Measurements from ENCODE around the gene HEBP2.
"Not testable (repeated sequence)": the region's sequence is repeated elsewhere in the genome, so short reads cannot be mapped to it uniquely, and the experiment has no call there.

HEBP2 gene

DNA sequence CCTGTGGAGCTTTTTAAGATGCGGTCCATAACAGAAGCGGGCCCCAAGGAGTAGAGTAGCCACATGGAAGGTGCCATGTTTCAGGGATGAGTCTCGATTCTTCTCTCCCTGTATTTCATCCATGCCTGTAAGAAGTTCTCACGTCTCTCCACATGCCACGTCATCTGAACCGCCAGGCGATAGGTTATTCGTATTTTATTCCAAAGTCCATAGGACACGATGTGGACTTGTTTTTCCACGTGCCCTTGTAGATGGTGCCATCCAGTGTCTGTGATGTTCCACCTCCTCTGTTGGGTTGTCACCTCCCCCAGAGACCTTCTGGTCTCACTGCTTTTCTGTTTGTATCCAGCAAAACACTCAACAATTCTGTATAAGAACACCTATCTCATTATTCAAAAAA is 17.6 kb downstream of the HEBP2 start:
- H2BK12ac ChIP-seq (ENCODE audit: low read length in 2 of 2) = no peak overlapping the region
- no peak overlapping the region for H4K8ac ChIP-seq (ENCODE audit: low read length)
- H3K36me3 ChIP-seq (ENCODE audit: control insufficient read depth in 1 of 2, insufficient read depth in 2 of 2, low read depth in 1 of 2, low read length in 2 of 2) = peaks cover 32 to 53% of the 10 kb centered on the region in 2 experiments
- no peaks in the 10 kb centered on the region for H3K27me3 ChIP-seq (ENCODE audit: control insufficient read depth in 1 of 2, insufficient read depth in 1 of 2, low read length in 2 of 2)
- H2BK120ac ChIP-seq (ENCODE audit: low read depth, low read length) = no peak overlapping the region
- H3K9ac ChIP-seq (ENCODE audit: low read length) = no peak overlapping the region
- WGBS = 98% methylated on average over 10 of the region's 10 CpGs
- H3K4ac ChIP-seq (ENCODE audit: low read depth in 1 of 2, low read length in 2 of 2) = no peak overlapping the region
- no peak overlapping the region for H2BK15ac ChIP-seq (ENCODE audit: low read depth, poor library complexity, severe bottlenecking)
- H3K4me1 ChIP-seq (ENCODE audit: control insufficient read depth, insufficient read depth, low read depth, low read length) = peaks cover 2% of the 10 kb centered on the region
- H3K79me1 ChIP-seq (replicated peaks; ENCODE audit: low read length, poor library complexity, severe bottlenecking) = peaks cover 10% of the 10 kb centered on the region
- H3K23ac ChIP-seq (ENCODE audit: low read length in 2 of 2) = no peak overlapping the region
- no peak overlapping the region for H3K4me3 ChIP-seq (ENCODE audit: insufficient read depth in 1 of 2, low read depth in 1 of 2, low read length in 2 of 2)
- H3K9me3 ChIP-seq (ENCODE audit: control insufficient read depth, low read length) = no peaks in the 10 kb centered on the region
- H3K27ac ChIP-seq (ENCODE audit: low read length, poor library complexity, severe bottlenecking) = no peak overlapping the region
- no peak overlapping the region for H2AK5ac ChIP-seq (ENCODE audit: low read length, severe bottlenecking)
- DNase-seq = no peak
- no peak overlapping the region for H2BK5ac ChIP-seq (ENCODE audit: low read depth, low read length, poor library complexity, severe bottlenecking)
- H2AFZ ChIP-seq (ENCODE audit: low read depth, low read length) = no peak overlapping the region
- no peak overlapping the region for H3K14ac ChIP-seq (ENCODE audit: low read length in 2 of 2)
- H4K91ac ChIP-seq (ENCODE audit: low read length) = no peak overlapping the region
- H3K18ac ChIP-seq (ENCODE audit: low read depth in 1 of 2, low read length in 2 of 2) = no peak overlapping the region
- no peak overlapping the region for H3K4me2 ChIP-seq (ENCODE audit: low read length, poor library complexity, severe bottlenecking)

DNA sequence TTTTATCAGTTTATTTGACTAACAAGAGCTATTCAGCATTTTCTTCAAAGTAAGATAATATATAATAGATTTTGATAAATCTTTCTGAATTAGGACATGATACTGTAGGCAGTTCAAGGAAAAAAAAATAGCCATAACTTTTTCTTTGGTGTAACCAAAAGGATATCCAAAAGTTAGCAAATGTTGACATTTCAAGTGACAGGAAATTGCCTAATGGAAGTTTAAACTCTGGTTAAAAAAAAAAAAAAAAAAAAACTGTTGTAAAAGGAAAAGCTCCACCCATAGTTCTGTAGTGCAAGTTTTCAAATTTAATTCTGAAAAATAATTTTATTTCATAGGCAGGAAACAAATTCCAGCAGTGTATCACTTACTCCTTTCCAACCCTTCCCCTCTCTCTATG is 18.8 kb downstream of the HEBP2 start:
- H2AFZ ChIP-seq (ENCODE audit: low read depth, low read length) = no peak overlapping the region
- no peak overlapping the region for H2BK120ac ChIP-seq (ENCODE audit: low read depth, low read length)
- no peak overlapping the region for H3K27ac ChIP-seq (ENCODE audit: low read length, poor library complexity, severe bottlenecking)
- H3K23ac ChIP-seq (ENCODE audit: low read length in 2 of 2) = no peak overlapping the region
- no peak overlapping the region for H2BK12ac ChIP-seq (ENCODE audit: low read length in 2 of 2)
- no peaks in the 10 kb centered on the region for H3K27me3 ChIP-seq (ENCODE audit: control insufficient read depth in 1 of 2, insufficient read depth in 1 of 2, low read length in 2 of 2)
- no peak overlapping the region for H2BK5ac ChIP-seq (ENCODE audit: low read depth, low read length, poor library complexity, severe bottlenecking)
- no peak overlapping the region for H3K14ac ChIP-seq (ENCODE audit: low read length in 2 of 2)
- peaks cover 33 to 53% of the 10 kb centered on the region in 2 experiments for H3K36me3 ChIP-seq (ENCODE audit: control insufficient read depth in 1 of 2, insufficient read depth in 2 of 2, low read depth in 1 of 2, low read length in 2 of 2)
- H3K4me2 ChIP-seq (ENCODE audit: low read length, poor library complexity, severe bottlenecking) = no peak overlapping the region
- H4K91ac ChIP-seq (ENCODE audit: low read length) = no peak overlapping the region
- H2AK5ac ChIP-seq (ENCODE audit: low read length, severe bottlenecking) = no peak overlapping the region
- H4K8ac ChIP-seq (ENCODE audit: low read length) = no peak overlapping the region
- H3K79me1 ChIP-seq (replicated peaks; ENCODE audit: low read length, poor library complexity, severe bottlenecking) = peaks cover 13% of the 10 kb centered on the region
- no peaks in the 10 kb centered on the region for H3K4me1 ChIP-seq (ENCODE audit: control insufficient read depth, insufficient read depth, low read depth, low read length)
- no peaks in the 10 kb centered on the region for H3K9me3 ChIP-seq (ENCODE audit: control insufficient read depth, low read length)
- no peak overlapping the region for H3K18ac ChIP-seq (ENCODE audit: low read depth in 1 of 2, low read length in 2 of 2)
- peak; percentile 16 for DNase-seq
- H3K9ac ChIP-seq (ENCODE audit: low read length) = no peak overlapping the region
- H2BK15ac ChIP-seq (ENCODE audit: low read depth, poor library complexity, severe bottlenecking) = no peak overlapping the region
- H3K4me3 ChIP-seq (ENCODE audit: insufficient read depth in 1 of 2, low read depth in 1 of 2, low read length in 2 of 2) = no peak overlapping the region
- no peak overlapping the region for H3K4ac ChIP-seq (ENCODE audit: low read depth in 1 of 2, low read length in 2 of 2)

GRCh38 chr6:138424004-138424904 is 20.2 kb downstream of the HEBP2 start:
- Histone ChIP-seq H3K79me1 (replicated peaks; ENCODE audit: low read length, poor library complexity, severe bottlenecking) (peaks cover 13% of the 10 kb centered on the region), H3K18ac (ENCODE audit: low read depth in 1 of 2, low read length in 2 of 2) (no peak overlapping the region), H3K36me3 (ENCODE audit: control insufficient read depth in 1 of 2, insufficient read depth in 2 of 2, low read depth in 1 of 2, low read length in 2 of 2) (peaks cover 29 to 49% of the 10 kb centered on the region in 2 experiments)

DNA sequence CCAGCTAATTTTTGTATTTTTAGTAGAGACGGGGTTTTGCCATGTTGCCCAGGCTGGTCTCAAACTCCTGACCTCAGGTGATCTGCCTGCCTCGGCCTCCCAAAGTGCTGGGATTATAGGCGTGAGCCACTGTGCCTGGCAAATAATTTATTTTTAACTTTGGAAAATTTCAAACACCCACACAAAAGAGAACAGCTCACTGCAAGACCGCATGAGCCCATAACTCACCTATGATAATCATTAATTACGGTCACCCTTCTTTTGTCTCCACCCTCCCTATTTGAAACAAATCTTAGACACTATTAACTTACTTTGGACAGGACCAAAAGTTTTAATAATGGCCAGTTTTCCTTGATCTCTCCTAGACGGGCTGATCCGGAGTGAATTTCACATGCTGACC is 21.2 kb downstream of the HEBP2 start:
- H3K14ac ChIP-seq (ENCODE audit: low read length in 2 of 2); H4K91ac ChIP-seq (ENCODE audit: low read length); DNase-seq; H2AK5ac ChIP-seq (ENCODE audit: low read length, severe bottlenecking); H3K27ac ChIP-seq (ENCODE audit: low read length, poor library complexity, severe bottlenecking); H2AFZ ChIP-seq (ENCODE audit: low read depth, low read length); H3K4ac ChIP-seq (ENCODE audit: low read depth in 1 of 2, low read length in 2 of 2); H3K9ac ChIP-seq (ENCODE audit: low read length); H3K9me3 ChIP-seq (ENCODE audit: control insufficient read depth, low read length); H2BK12ac ChIP-seq (ENCODE audit: low read length in 2 of 2); H3K4me3 ChIP-seq (ENCODE audit: insufficient read depth in 1 of 2, low read depth in 1 of 2, low read length in 2 of 2); H3K4me1 ChIP-seq (ENCODE audit: control insufficient read depth, insufficient read depth, low read depth, low read length); H2BK15ac ChIP-seq (ENCODE audit: low read depth, poor library complexity, severe bottlenecking); H3K27me3 ChIP-seq (ENCODE audit: control insufficient read depth in 1 of 2, insufficient read depth in 1 of 2, low read length in 2 of 2); H2BK5ac ChIP-seq (ENCODE audit: low read depth, low read length, poor library complexity, severe bottlenecking); H3K4me2 ChIP-seq (ENCODE audit: low read length, poor library complexity, severe bottlenecking); H4K8ac ChIP-seq (ENCODE audit: low read length); H3K23ac ChIP-seq (ENCODE audit: low read length in 2 of 2); H2BK120ac ChIP-seq (ENCODE audit: low read depth, low read length); H3K18ac ChIP-seq (ENCODE audit: low read depth in 1 of 2, low read length in 2 of 2): not testable (repeated sequence)
- peaks cover 28 to 53% of the 10 kb centered on the region in 2 experiments for H3K36me3 ChIP-seq (ENCODE audit: control insufficient read depth in 1 of 2, insufficient read depth in 2 of 2, low read depth in 1 of 2, low read length in 2 of 2)
- 95% methylated on average over 7 of the region's 7 CpGs for WGBS
- H3K79me1 ChIP-seq (replicated peaks; ENCODE audit: low read length, poor library complexity, severe bottlenecking) = peaks cover 15% of the 10 kb centered on the region

More at GRCh38 chr6:138424004-138424904, 20.2 kb downstream of the HEBP2 start:
- Histone ChIP-seq H2BK5ac (ENCODE audit: low read depth, low read length, poor library complexity, severe bottlenecking) (no peak overlapping the region), H3K14ac (ENCODE audit: low read length in 2 of 2) (no peak overlapping the region), H3K4me3 (ENCODE audit: insufficient read depth in 1 of 2, low read depth in 1 of 2, low read length in 2 of 2) (no peak overlapping the region), H3K4me1 (ENCODE audit: control insufficient read depth, insufficient read depth, low read depth, low read length) (no peaks in the 10 kb centered on the region), H3K27ac (ENCODE audit: low read length, poor library complexity, severe bottlenecking) (no peak overlapping the region), H2BK12ac (ENCODE audit: low read length in 2 of 2) (no peak overlapping the region), H2AFZ (ENCODE audit: low read depth, low read length) (no peak overlapping the region), H4K91ac (ENCODE audit: low read length) (no peak overlapping the region), H2BK15ac (ENCODE audit: low read depth, poor library complexity, severe bottlenecking) (no peak overlapping the region), H3K9ac (ENCODE audit: low read length) (no peak overlapping the region), H3K27me3 (ENCODE audit: control insufficient read depth in 1 of 2, insufficient read depth in 1 of 2, low read length in 2 of 2) (no peaks in the 10 kb centered on the region), H3K4me2 (ENCODE audit: low read length, poor library complexity, severe bottlenecking) (no peak overlapping the region), H3K9me3 (ENCODE audit: control insufficient read depth, low read length) (no peaks in the 10 kb centered on the region), H4K8ac (ENCODE audit: low read length) (no peak overlapping the region), H2BK120ac (ENCODE audit: low read depth, low read length) (no peak overlapping the region), H3K4ac (ENCODE audit: low read depth in 1 of 2, low read length in 2 of 2) (no peak overlapping the region), H3K23ac (ENCODE audit: low read length in 2 of 2) (no peak overlapping the region), H2AK5ac (ENCODE audit: low read length, severe bottlenecking) (no peak overlapping the region)
- no peak for DNase-seq
- WGBS = 96% methylated on average over 47 of the region's 48 CpGs

Data from mesenchymal stem cell (in vitro differentiated cells and primary cell).